Neural progenitor cell (in vitro differentiated cells): Measurements from ENCODE around the gene ZNF536. TPM values are rescaled to one million over a fixed set of nuclear protein-coding genes. Genes with fewer than 3 reads are reported as not detected.

Source experiments
- DNase-seq: peaks from one replicate; pipeline ENCODE4 v3.0.0-alpha.2; 2016; ENCODE audit warnings: low spot score
- H2AFZ ChIP-seq: fragments of 200-600 bp; sonication (generic); replicated peaks from 2 replicates; pipeline ENCODE4 v1.6.1; 2016; ENCODE audit warnings: antibody characterized with exemption
- H3F3A ChIP-seq: fragments of 200-600 bp; sonication (generic); 2 replicates; pipeline ENCODE4 v1.6.1; 2016; ENCODE audit warnings: antibody characterized with exemption, low read depth
- H3K27ac ChIP-seq: fragments of 200-600 bp; sonication (generic); 2 replicates; pipeline ENCODE4 v1.5.1; 2016; ENCODE audit warnings: mild to moderate bottlenecking
- H3K27me3 ChIP-seq: fragments of 200-600 bp; sonication (generic); 2 replicates; pipeline ENCODE4 v1.6.1; 2016; ENCODE audit warnings: mild to moderate bottlenecking, moderate library complexity
- H3K36me3 ChIP-seq: fragments of 200-600 bp; sonication (generic); 2 replicates; pipeline ENCODE4 v1.5.1; 2016
- H3K4me1 ChIP-seq: fragments of 200-600 bp; sonication (generic); 2 replicates; pipeline ENCODE4 v1.6.1; 2016; ENCODE audit warnings: mixed run types
- H3K4me2 ChIP-seq: fragments of 200-600 bp; sonication (generic); 2 replicates; pipeline ENCODE4 v1.6.1; 2016
- H3K4me3 ChIP-seq: fragments of 200-600 bp; sonication (generic); 2 replicates; pipeline ENCODE4 v1.5.1; 2016
- H3K79me2 ChIP-seq: fragments of 200-600 bp; sonication (generic); 2 replicates; pipeline ENCODE4 v1.6.1; 2016; ENCODE audit warnings: low read depth
- H3K9ac ChIP-seq: fragments of 200-600 bp; sonication (generic); 2 replicates; pipeline ENCODE4 v1.6.1; 2016
- H3K9me3 ChIP-seq: fragments of 200-600 bp; sonication (generic); 2 replicates; pipeline ENCODE4 v1.5.1; 2016; ENCODE audit warnings: low read depth
- H4K20me1 ChIP-seq: fragments of 200-600 bp; sonication (generic); 2 replicates; pipeline ENCODE4 v1.6.1; 2016; ENCODE audit warnings: low read depth
- H3K27ac Mint-ChIP-seq: 3 replicates; pipeline ENCODE4 v1.8.0; 2021; ENCODE audit warnings: mixed read lengths
- H3K27me3 Mint-ChIP-seq: 2 replicates; pipeline ENCODE4 v1.8.0; 2022; ENCODE audit warnings: low read depth, mild to moderate bottlenecking, inconsistent platforms, moderate library complexity, mixed read lengths; ENCODE audit not compliant: insufficient read depth
- H3K36me3 Mint-ChIP-seq: 3 replicates; pipeline ENCODE4 v1.8.0; 2021; ENCODE audit warnings: mixed read lengths
- H3K4me1 Mint-ChIP-seq: 3 replicates; pipeline ENCODE4 v1.8.0; 2021; ENCODE audit warnings: mixed read lengths
- H3K4me3 Mint-ChIP-seq: 3 replicates; pipeline ENCODE4 v1.8.0; 2021; ENCODE audit warnings: mild to moderate bottlenecking, moderate library complexity, mixed read lengths
- H3K9me3 Mint-ChIP-seq: 3 replicates; pipeline ENCODE4 v1.8.0; 2020; ENCODE audit warnings: mixed read lengths
- CTCF ChIP-seq: fragments of 200-600 bp; sonication (generic); IDR thresholded peaks from 2 replicates; pipeline ENCODE4 v1.5.1; 2017; ENCODE audit warnings: antibody characterized with exemption, mild to moderate bottlenecking
- EZH2 ChIP-seq: fragments of 200-600 bp; sonication (generic); IDR thresholded peaks from 2 replicates; pipeline ENCODE4 v1.6.1; 2017; ENCODE audit warnings: antibody characterized with exemption, mild to moderate bottlenecking, moderate library complexity
- EZH2phosphoT487 ChIP-seq: fragments of 200-600 bp; sonication (generic); IDR thresholded peaks from 2 replicates; pipeline ENCODE4 v1.6.1; 2017; ENCODE audit warnings: antibody characterized with exemption
- total RNA-seq: library from RNA; depleted of rRNA; stranded (reverse); fragments of >200 nt; gene quantifications from 2 replicates; pipeline ENCODE4 v1.2.3, GENCODE V29; 2015; ENCODE audit warnings: low replicate concordance

ZNF536 gene
- total RNA-seq, 1 donor from 2014 or later: 0.24 TPM

DNA sequence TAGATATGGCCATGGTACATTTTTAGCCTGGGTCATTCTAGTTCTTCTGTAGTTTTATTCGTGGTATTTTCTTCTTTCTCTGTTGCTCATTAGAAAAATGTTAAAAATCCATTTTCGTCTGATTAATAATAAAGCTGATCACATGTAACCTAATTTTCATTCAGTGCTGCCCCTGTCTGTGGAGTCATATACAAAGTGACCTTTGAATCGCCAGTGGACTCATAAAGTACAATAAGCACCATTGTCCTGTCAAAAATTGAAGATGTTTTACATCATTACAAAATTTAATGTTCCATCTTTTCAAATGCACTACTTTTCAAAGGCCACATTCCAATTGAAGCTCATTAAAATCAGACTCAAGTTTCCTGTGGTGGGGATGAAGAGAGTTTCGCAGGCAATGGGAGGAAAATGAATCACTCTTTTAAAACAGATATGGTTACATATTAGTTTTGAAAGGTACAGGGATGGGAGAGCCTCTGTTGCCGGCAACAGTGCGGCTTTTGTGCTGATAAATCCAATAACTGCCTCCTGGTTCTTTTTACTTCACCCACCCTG, 205.4 kb downstream of the ZNF536 start:
- Histone ChIP-seq H3K27me3 (no peaks in the 10 kb centered on the region), H3K27ac (no peak overlapping the region), H3K4me3 (no peak overlapping the region), H3K9ac (no peak overlapping the region), H3K36me3 (no peaks in the 10 kb centered on the region), H2AFZ (no peak overlapping the region), H3K4me1 (no peaks in the 10 kb centered on the region), H3F3A (no peaks in the 10 kb centered on the region), H3K9me3 (no peaks in the 10 kb centered on the region), H4K20me1 (no peaks in the 10 kb centered on the region), H3K79me2 (no peaks in the 10 kb centered on the region), H3K4me2 (no peak overlapping the region)
- Mint-ChIP-seq H3K36me3 (no peaks in the 10 kb centered on the region), H3K27ac (no peak overlapping the region), H3K9me3 (no peaks in the 10 kb centered on the region), H3K27me3 (peaks cover 5% of the 10 kb centered on the region), H3K4me1 (peaks cover 10% of the 10 kb centered on the region), H3K4me3 (no peak overlapping the region)
- no peak for TF ChIP-seq CTCF
- no peak for TF ChIP-seq EZH2phosphoT487
- TF ChIP-seq EZH2: no peak
- no peak for DNase-seq

DNA sequence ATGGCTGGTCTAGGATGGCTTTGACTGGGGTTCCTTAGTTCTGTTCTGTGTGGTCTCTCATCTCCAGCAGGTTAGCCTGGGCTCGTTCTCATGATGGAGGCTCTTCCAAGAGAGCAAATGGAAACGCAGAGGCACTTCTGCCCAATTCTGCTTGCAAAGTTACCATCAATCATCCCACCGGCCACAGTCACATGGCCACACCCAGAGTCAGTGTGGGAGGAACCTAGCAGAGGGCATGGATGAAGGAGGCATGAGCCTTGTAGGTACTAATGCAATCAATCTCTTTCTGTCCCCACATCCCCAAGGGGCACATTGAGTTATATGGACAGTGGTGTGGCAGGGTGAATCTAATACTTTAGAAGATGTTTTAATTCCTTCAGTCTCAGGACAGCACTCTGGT, 207.2 kb downstream of the ZNF536 start:
- no peak for DNase-seq
- Histone ChIP-seq H3K79me2 (no peaks in the 10 kb centered on the region), H3K36me3 (no peaks in the 10 kb centered on the region), H3K27me3 (no peaks in the 10 kb centered on the region), H3K4me2 (no peak overlapping the region), H3K4me3 (no peak overlapping the region), H4K20me1 (no peaks in the 10 kb centered on the region), H3K27ac (no peak overlapping the region), H2AFZ (no peak overlapping the region), H3K9me3 (no peaks in the 10 kb centered on the region), H3K4me1 (peaks cover 3% of the 10 kb centered on the region), H3K9ac (no peak overlapping the region), H3F3A (no peaks in the 10 kb centered on the region)
- Mint-ChIP-seq H3K4me3 (no peak overlapping the region), H3K27me3 (peaks cover 2% of the 10 kb centered on the region), H3K4me1 (peaks cover 14% of the 10 kb centered on the region), H3K9me3 (no peaks in the 10 kb centered on the region), H3K27ac (no peak overlapping the region), H3K36me3 (no peaks in the 10 kb centered on the region)
- TF ChIP-seq EZH2 (no peak), CTCF (no peak), EZH2phosphoT487 (no peak)

- TF ChIP-seq EZH2phosphoT487 (no peak), EZH2 (no peak), CTCF (no peak)
- no peaks in the 10 kb centered on the region for H3K27me3 ChIP-seq
- peaks cover 14% of the 10 kb centered on the region for H3K4me1 Mint-ChIP-seq
- H3K36me3 ChIP-seq: no peaks in the 10 kb centered on the region
- no peak overlapping the region for H3K4me2 ChIP-seq
- peaks cover 3% of the 10 kb centered on the region for H3K4me1 ChIP-seq
- DNase-seq: no peak
- no peak overlapping the region for H3K9ac ChIP-seq
- H3K79me2 ChIP-seq: no peaks in the 10 kb centered on the region
- no peak overlapping the region for H2AFZ ChIP-seq
- no peak overlapping the region for H3K27ac Mint-ChIP-seq
- H3K36me3 Mint-ChIP-seq: no peaks in the 10 kb centered on the region
- no peaks in the 10 kb centered on the region for H3K9me3 ChIP-seq
- H3K4me3 ChIP-seq: no peak overlapping the region
- peaks cover 1% of the 10 kb centered on the region for H3K9me3 Mint-ChIP-seq
- no peaks in the 10 kb centered on the region for H3F3A ChIP-seq
- no peak overlapping the region for H3K27ac ChIP-seq
- H3K27me3 Mint-ChIP-seq: peaks cover 2% of the 10 kb centered on the region
- H4K20me1 ChIP-seq: no peaks in the 10 kb centered on the region
- no peak overlapping the region for H3K4me3 Mint-ChIP-seq
Observed at GRCh38 chr19:30580673-30581072, 208.5 kb downstream of the ZNF536 start.
